ENCODE data around the gene MS4A4A.

DNA sequence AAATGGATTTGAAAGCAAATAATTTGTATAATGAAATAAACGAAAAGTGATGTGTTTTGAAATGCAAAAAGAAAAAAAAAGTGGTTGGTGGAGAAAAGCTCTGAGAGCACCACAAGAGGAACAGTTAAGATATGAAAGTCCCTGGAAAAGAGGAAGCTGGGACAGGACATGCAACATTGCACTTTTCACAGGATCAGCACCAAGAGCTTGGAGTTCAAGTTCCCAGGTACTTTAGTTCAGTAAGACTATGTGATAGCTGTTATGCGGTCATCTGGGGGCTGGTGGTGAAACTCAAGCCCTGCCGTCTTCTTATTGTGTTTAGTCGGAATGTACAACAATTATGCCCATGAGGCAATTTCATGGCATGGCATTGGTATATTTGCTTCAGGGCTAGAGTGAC is 17.1 kb upstream of the MS4A4A start:
- TF ChIP-seq, protein P1, sequence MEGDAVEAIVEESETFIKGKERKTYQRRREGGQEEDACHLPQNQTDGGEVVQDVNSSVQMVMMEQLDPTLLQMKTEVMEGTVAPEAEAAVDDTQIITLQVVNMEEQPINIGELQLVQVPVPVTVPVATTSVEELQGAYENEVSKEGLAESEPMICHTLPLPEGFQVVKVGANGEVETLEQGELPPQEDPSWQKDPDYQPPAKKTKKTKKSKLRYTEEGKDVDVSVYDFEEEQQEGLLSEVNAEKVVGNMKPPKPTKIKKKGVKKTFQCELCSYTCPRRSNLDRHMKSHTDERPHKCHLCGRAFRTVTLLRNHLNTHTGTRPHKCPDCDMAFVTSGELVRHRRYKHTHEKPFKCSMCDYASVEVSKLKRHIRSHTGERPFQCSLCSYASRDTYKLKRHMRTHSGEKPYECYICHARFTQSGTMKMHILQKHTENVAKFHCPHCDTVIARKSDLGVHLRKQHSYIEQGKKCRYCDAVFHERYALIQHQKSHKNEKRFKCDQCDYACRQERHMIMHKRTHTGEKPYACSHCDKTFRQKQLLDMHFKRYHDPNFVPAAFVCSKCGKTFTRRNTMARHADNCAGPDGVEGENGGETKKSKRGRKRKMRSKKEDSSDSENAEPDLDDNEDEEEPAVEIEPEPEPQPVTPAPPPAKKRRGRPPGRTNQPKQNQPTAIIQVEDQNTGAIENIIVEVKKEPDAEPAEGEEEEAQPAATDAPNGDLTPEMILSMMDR (IDR thresholded peaks at IDR 0.05) = no peak
- TF ChIP-seq POLR2A (IDR thresholded peaks at IDR 0.05) = no peak

All from body of pancreas (tissue), 4 donors.